ENCODE data around the gene KMT5C.

DNA sequence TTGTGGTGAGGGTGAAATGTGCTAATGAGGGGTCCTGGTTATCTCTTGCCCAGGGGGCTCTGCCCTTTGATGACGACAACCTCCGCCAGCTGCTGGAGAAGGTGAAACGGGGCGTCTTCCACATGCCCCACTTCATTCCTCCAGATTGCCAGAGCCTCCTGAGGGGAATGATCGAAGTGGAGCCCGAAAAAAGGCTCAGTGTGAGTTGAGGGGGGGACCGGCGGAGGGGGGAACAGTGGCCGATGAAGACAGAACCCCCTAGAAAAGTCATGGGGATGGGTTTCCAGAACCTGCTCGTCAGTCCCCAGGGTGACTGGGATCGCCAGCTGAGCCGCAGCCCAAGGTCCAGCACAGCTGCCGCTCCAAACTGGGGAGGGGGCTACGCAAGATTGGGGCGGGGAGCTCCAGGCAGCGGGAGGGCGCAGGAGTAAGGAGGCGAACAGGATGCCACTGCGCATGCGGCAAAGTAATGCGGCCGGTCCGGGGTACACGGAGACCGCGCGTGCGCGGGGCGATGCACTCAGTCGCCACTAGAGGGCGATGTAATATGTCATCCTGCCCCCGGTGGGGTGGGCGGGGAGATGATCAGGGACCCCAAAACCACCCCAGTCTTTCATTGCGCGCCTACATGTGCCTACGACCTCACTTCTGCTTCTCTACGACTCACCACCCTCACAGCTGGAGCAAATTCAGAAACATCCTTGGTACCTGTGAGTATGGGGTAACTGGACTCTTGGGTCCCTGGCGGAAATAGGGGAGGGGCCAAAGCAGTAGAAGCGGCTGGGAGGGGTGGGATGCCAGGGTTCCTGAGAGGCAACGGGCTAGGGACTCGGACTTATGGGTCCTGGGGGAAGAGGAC is 38.0 kb upstream of the KMT5C start:
- TF ChIP-seq CTCF (conservative IDR thresholded peaks at IDR 0.05; ENCODE audit: low read depth in 2 of 2), result peak; percentile 80 to 93
- no peak; the same call in 1 of the 2 replicates for TF ChIP-seq POLR2AphosphoS5 (IDR thresholded peaks at IDR 0.05; ENCODE audit: low read depth)
- TF ChIP-seq EZH2 (IDR thresholded peaks at IDR 0.05; ENCODE audit: low read depth, unreplicated experiment), result no peak
- TF ChIP-seq EZH2phosphoT487 (IDR thresholded peaks at IDR 0.05; ENCODE audit: unreplicated experiment), result no peak
- TF ChIP-seq, protein P1, sequence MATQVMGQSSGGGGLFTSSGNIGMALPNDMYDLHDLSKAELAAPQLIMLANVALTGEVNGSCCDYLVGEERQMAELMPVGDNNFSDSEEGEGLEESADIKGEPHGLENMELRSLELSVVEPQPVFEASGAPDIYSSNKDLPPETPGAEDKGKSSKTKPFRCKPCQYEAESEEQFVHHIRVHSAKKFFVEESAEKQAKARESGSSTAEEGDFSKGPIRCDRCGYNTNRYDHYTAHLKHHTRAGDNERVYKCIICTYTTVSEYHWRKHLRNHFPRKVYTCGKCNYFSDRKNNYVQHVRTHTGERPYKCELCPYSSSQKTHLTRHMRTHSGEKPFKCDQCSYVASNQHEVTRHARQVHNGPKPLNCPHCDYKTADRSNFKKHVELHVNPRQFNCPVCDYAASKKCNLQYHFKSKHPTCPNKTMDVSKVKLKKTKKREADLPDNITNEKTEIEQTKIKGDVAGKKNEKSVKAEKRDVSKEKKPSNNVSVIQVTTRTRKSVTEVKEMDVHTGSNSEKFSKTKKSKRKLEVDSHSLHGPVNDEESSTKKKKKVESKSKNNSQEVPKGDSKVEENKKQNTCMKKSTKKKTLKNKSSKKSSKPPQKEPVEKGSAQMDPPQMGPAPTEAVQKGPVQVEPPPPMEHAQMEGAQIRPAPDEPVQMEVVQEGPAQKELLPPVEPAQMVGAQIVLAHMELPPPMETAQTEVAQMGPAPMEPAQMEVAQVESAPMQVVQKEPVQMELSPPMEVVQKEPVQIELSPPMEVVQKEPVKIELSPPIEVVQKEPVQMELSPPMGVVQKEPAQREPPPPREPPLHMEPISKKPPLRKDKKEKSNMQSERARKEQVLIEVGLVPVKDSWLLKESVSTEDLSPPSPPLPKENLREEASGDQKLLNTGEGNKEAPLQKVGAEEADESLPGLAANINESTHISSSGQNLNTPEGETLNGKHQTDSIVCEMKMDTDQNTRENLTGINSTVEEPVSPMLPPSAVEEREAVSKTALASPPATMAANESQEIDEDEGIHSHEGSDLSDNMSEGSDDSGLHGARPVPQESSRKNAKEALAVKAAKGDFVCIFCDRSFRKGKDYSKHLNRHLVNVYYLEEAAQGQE (IDR thresholded peaks at IDR 0.05; ENCODE audit: unreplicated experiment), result no peak
- no peak for TF ChIP-seq CREB1 (CRISPR knock-in tag; IDR thresholded peaks at IDR 0.05; ENCODE audit: low read depth)
- no peak for TF ChIP-seq JUNB (IDR thresholded peaks at IDR 0.05; ENCODE audit: unreplicated experiment)
- no peak for TF ChIP-seq NANOG (IDR thresholded peaks at IDR 0.05; ENCODE audit: borderline replicate concordance)
- TF ChIP-seq ZNF331 (CRISPR knock-in tag; IDR thresholded peaks at IDR 0.05; ENCODE audit: low read depth), result no peak
- TF ChIP-seq STAT1 (IDR thresholded peaks at IDR 0.05; ENCODE audit: unreplicated experiment), result no peak
- no peak for TF ChIP-seq ZNF114 (CRISPR knock-in tag; IDR thresholded peaks at IDR 0.05)
- no peak for TF ChIP-seq ETS1 (IDR thresholded peaks at IDR 0.05)
- TF ChIP-seq, protein P2, sequence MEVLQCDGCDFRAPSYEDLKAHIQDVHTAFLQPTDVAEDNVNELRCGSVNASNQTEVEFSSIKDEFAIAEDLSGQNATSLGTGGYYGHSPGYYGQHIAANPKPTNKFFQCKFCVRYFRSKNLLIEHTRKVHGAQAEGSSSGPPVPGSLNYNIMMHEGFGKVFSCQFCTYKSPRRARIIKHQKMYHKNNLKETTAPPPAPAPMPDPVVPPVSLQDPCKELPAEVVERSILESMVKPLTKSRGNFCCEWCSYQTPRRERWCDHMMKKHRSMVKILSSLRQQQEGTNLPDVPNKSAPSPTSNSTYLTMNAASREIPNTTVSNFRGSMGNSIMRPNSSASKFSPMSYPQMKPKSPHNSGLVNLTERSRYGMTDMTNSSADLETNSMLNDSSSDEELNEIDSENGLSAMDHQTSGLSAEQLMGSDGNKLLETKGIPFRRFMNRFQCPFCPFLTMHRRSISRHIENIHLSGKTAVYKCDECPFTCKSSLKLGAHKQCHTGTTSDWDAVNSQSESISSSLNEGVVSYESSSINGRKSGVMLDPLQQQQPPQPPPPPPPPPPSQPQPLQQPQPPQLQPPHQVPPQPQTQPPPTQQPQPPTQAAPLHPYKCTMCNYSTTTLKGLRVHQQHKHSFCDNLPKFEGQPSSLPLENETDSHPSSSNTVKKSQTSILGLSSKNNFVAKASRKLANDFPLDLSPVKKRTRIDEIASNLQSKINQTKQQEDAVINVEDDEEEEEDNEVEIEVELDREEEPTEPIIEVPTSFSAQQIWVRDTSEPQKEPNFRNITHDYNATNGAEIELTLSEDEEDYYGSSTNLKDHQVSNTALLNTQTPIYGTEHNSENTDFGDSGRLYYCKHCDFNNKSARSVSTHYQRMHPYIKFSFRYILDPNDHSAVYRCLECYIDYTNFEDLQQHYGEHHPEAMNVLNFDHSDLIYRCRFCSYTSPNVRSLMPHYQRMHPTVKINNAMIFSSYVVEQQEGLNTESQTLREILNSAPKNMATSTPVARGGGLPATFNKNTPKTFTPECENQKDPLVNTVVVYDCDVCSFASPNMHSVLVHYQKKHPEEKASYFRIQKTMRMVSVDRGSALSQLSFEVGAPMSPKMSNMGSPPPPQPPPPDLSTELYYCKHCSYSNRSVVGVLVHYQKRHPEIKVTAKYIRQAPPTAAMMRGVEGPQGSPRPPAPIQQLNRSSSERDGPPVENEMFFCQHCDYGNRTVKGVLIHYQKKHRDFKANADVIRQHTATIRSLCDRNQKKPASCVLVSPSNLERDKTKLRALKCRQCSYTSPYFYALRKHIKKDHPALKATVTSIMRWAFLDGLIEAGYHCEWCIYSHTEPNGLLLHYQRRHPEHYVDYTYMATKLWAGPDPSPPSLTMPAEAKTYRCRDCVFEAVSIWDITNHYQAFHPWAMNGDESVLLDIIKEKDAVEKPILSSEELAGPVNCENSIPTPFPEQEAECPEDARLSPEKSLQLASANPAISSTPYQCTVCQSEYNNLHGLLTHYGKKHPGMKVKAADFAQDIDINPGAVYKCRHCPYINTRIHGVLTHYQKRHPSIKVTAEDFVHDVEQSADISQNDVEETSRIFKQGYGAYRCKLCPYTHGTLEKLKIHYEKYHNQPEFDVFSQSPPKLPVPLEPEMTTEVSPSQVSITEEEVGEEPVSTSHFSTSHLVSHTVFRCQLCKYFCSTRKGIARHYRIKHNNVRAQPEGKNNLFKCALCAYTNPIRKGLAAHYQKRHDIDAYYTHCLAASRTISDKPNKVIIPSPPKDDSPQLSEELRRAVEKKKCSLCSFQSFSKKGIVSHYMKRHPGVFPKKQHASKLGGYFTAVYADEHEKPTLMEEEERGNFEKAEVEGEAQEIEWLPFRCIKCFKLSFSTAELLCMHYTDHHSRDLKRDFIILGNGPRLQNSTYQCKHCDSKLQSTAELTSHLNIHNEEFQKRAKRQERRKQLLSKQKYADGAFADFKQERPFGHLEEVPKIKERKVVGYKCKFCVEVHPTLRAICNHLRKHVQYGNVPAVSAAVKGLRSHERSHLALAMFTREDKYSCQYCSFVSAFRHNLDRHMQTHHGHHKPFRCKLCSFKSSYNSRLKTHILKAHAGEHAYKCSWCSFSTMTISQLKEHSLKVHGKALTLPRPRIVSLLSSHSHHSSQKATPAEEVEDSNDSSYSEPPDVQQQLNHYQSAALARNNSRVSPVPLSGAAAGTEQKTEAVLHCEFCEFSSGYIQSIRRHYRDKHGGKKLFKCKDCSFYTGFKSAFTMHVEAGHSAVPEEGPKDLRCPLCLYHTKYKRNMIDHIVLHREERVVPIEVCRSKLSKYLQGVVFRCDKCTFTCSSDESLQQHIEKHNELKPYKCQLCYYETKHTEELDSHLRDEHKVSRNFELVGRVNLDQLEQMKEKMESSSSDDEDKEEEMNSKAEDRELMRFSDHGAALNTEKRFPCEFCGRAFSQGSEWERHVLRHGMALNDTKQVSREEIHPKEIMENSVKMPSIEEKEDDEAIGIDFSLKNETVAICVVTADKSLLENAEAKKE (CRISPR knock-in tag; IDR thresholded peaks at IDR 0.05), result no peak

Measured in GM23338 (cell line).